GM06990 (cell line): Measurements from ENCODE around the gene KBTBD12.

Experiments used
- DNase-seq: peaks from one replicate; pipeline ENCODE4 v3.0.0-alpha.2; 2011; ENCODE audit not compliant: insufficient read length; ENCODE audit errors: extremely low read depth
- H3K27me3 ChIP-seq: replicated peaks from 2 replicates; pipeline ENCODE4 v1.6.0; 2011; ENCODE audit warnings: low read length; ENCODE audit not compliant: control insufficient read depth, insufficient read depth
- H3K36me3 ChIP-seq: 2 replicates; pipeline ENCODE4 v1.5.1; 2011; ENCODE audit warnings: low read length; ENCODE audit not compliant: control insufficient read depth, insufficient read depth
- H3K4me3 ChIP-seq: replicated peaks from 2 replicates; pipeline ENCODE4 v1.5.1; 2011; ENCODE audit warnings: low read depth, mild to moderate bottlenecking, control low read depth, low read length
- TF ChIP-seq, protein P1 (sequence below): IDR thresholded peaks from 2 replicates; pipeline ENCODE4 v1.5.1; 2011; ENCODE audit warnings: low read length, control low read depth, mild to moderate bottlenecking, inconsistent platforms; ENCODE audit not compliant: insufficient read depth, poor library complexity, severe bottlenecking

KBTBD12 gene

GRCh38 chr3:127881586-127881985 is 33.4 kb upstream of the KBTBD12 start:
- Histone ChIP-seq H3K36me3 (no peaks in the 10 kb centered on the region), H3K4me3 (no peak overlapping the region), H3K27me3 (no peaks in the 10 kb centered on the region)
- TF ChIP-seq, protein P1, sequence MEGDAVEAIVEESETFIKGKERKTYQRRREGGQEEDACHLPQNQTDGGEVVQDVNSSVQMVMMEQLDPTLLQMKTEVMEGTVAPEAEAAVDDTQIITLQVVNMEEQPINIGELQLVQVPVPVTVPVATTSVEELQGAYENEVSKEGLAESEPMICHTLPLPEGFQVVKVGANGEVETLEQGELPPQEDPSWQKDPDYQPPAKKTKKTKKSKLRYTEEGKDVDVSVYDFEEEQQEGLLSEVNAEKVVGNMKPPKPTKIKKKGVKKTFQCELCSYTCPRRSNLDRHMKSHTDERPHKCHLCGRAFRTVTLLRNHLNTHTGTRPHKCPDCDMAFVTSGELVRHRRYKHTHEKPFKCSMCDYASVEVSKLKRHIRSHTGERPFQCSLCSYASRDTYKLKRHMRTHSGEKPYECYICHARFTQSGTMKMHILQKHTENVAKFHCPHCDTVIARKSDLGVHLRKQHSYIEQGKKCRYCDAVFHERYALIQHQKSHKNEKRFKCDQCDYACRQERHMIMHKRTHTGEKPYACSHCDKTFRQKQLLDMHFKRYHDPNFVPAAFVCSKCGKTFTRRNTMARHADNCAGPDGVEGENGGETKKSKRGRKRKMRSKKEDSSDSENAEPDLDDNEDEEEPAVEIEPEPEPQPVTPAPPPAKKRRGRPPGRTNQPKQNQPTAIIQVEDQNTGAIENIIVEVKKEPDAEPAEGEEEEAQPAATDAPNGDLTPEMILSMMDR: no peak
- DNase-seq: no peak

GRCh38 chr3:127884041-127884440 is 31.0 kb upstream of the KBTBD12 start:
- TF ChIP-seq, protein P1: no peak
- H3K4me3 ChIP-seq: no peak overlapping the region
- no peaks in the 10 kb centered on the region for H3K27me3 ChIP-seq
- no peaks in the 10 kb centered on the region for H3K36me3 ChIP-seq
- DNase-seq: no peak

GRCh38 chr3:127886231-127886955 is 28.6 kb upstream of the KBTBD12 start:
- TF ChIP-seq, protein P1: no peak

DNA sequence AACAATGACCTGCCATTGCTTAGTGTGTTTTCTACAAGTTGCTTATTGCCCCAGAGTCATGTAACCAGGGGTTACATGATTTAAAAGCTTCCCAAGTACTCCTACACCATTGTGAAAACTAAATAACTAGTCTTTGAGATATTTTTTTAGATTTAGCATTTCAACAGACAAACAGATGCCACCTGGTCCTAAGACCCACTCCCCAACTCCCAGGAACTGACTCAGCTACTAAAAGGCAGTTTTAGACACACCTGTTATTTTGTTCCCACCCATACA is 28.1 kb upstream of the KBTBD12 start:
- Histone ChIP-seq H3K27me3 (no peaks in the 10 kb centered on the region), H3K36me3 (no peaks in the 10 kb centered on the region), H3K4me3 (no peak overlapping the region)
- no peak for DNase-seq
- TF ChIP-seq, protein P1: no peak

More at GRCh38 chr3:127886231-127886955, 28.6 kb upstream of the KBTBD12 start:
- no peak overlapping the region for H3K4me3 ChIP-seq
- H3K27me3 ChIP-seq: no peaks in the 10 kb centered on the region
- H3K36me3 ChIP-seq: no peaks in the 10 kb centered on the region
- no peak for DNase-seq

DNA sequence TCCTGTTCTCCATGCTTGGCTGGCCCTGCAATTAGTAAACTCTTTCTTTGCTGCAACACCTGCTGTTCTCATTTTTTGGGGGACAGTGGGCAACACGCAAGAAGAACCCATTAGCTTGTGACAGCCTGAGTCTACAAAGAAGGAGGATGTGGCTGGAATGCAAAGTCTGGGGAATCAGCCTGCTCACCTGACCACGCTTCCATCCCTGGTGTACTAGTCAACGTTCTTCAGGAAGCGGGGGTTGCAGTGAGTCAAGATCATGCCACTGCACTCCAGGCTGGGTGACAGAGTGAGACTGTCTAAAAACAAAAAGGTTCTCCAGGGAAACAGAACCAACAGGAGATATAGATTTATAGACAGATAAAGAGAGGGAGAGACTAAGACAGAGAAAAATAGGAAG is 27.7 kb upstream of the KBTBD12 start:
- H3K4me3 ChIP-seq: no peak overlapping the region
- no peaks in the 10 kb centered on the region for H3K27me3 ChIP-seq
- no peaks in the 10 kb centered on the region for H3K36me3 ChIP-seq
- no peak for DNase-seq
- TF ChIP-seq, protein P1: no peak

DNA sequence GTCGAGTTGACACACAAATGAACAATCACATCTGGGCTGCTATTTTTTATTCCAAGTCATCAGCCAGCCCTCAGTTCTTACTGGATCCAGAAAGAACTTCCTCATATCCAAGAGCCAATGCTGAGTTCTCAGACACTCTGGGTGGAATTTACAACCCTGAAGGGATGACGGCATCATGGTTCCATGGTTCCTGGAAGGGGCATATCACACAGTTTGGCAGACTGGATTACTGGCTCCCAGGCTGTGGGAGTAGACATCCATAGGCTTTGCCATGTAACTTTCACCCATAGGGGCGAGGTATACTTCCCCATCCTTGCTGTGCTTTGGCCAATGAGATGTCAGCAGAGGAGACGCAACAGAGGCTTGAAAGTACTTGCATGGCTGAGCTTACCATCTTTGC is 26.9 kb upstream of the KBTBD12 start:
- no peak for DNase-seq
- no peak overlapping the region for H3K4me3 ChIP-seq
- TF ChIP-seq, protein P1: no peak
- no peaks in the 10 kb centered on the region for H3K27me3 ChIP-seq
- no peaks in the 10 kb centered on the region for H3K36me3 ChIP-seq
